ENCODE data around the gene MTREX.

DNA sequence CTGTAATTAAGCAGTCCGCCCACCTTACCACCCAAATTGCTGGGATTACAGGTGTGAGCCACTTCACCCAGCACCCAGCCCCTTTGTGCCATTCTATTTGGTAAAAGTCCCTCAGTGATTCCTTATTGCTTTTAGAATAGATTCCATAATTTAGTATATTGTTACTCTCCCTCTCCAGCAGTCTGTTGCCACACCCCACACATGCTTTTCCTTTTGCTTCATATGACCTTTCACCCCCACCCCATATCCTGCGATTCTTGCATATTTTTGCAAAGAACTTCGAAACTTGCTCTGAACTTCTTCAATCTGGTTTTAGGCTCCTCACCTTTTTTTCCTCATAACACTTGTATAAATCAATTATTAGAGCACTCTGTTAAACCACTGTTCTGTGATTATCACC lies 100.2 kb downstream of the MTREX start:
- TF ChIP-seq, protein P1, sequence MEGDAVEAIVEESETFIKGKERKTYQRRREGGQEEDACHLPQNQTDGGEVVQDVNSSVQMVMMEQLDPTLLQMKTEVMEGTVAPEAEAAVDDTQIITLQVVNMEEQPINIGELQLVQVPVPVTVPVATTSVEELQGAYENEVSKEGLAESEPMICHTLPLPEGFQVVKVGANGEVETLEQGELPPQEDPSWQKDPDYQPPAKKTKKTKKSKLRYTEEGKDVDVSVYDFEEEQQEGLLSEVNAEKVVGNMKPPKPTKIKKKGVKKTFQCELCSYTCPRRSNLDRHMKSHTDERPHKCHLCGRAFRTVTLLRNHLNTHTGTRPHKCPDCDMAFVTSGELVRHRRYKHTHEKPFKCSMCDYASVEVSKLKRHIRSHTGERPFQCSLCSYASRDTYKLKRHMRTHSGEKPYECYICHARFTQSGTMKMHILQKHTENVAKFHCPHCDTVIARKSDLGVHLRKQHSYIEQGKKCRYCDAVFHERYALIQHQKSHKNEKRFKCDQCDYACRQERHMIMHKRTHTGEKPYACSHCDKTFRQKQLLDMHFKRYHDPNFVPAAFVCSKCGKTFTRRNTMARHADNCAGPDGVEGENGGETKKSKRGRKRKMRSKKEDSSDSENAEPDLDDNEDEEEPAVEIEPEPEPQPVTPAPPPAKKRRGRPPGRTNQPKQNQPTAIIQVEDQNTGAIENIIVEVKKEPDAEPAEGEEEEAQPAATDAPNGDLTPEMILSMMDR (IDR thresholded peaks at IDR 0.05; ENCODE audit: low read depth, low read length, poor library complexity, severe bottlenecking): no peak
- TF ChIP-seq EZH2phosphoT487 (IDR thresholded peaks at IDR 0.05; ENCODE audit: borderline replicate concordance, low read length): no peak
